HG03280 (cell line): ENCODE data around the gene ODC1.
"Not testable (repeated sequence)": the region's sequence is repeated elsewhere in the genome, so short reads cannot be mapped to it uniquely, and the experiment has no call there.

Source experiments
- ATAC-seq: cut with Tn5 transposase; IDR thresholded peaks from one replicate; pipeline ENCODE4 v1.9.1; 2021; ENCODE audit warnings: mild to moderate bottlenecking, moderate library complexity; ENCODE audit not compliant: unreplicated experiment

ODC1 gene

DNA sequence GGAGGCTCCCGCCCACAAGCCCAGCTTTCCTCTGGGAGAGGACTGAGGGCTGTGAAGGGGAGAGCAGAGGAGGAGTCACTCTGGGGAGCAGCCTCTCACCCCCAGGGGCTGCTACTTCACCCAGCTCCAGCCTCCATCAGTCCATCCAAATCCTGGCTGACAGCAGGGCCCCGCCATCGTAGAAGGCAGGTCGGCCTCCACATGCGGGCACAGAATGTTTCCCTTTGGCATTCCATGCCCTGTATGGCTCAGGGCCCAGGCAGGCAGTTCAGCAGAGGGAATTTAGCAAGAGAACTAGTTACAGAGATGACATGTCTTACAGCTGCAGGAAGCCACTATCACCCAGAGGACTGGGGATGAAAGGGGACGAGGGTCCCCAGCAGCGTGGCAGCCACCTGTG, 6.4 kb upstream of the ODC1 start:
- no peak for ATAC-seq

- no peak for ATAC-seq
Observed at GRCh38 chr2:10453905-10454298, 5.8 kb upstream of the ODC1 start.

DNA sequence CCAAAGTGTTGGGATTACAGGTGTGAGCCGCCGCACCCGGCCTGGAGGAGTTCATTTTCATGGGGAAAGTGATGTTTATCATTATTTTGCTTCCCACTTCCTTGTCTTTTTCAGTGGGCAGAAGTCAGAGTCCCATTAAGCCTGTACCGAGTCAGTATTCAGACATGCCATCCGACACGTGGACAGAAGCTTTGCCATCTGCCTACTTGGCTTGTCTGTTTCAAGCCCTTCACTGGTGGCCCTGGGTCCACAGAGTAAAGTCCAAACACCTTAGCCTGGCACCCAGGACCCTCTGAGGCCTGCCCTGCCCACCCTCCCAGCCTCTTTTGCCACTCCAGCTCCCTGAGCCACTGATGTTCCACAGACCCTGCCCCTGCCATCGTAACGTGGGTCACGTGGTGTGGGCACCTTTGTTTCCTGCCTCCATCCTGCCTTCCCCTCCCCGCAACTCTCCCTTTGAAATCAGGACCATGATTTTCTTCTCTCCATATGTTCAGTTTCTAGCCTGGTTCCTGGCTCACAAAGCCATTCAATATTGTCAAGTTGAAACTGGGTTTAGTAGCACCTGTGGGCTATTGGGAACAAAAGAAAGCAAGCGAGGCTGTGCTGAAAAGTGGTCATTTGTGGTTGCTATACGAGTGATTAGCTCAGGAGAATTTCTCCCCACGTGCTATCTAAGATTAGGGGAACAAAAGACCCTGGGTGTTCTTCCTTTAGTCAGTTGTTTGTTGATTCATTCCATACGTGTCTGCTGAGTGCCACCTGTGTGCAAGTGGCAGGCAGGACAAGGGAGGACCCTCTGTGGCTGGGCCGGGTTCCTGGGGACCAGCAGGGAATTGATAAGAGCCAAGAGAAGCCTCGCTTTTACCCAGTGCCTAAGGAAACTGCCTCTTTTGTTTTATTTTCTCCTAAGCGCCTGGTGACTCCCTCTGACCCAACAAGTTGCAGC, 5.1 kb upstream of the ODC1 start:
- no peak for ATAC-seq

DNA sequence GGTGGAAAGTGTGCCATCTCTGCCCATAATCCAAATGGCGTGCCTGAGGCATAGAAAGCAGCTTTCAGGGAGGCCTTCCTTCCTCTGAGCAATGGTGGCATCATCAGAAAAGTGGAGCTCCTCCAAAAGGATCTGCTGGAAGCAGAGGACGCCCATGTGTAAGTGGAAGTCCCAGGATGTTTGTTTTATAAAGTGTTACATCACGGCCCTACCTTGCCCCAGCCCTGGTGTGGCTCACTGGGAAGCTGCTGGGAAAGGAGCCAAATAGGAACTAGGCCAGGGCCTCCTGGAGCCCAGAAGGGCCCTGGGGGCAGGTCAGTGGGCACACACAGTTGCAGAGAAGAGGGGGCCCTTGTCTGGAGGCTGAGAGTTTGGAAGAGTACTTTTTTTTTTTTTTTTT, 4.2 kb upstream of the ODC1 start:
- ATAC-seq, result no peak

DNA sequence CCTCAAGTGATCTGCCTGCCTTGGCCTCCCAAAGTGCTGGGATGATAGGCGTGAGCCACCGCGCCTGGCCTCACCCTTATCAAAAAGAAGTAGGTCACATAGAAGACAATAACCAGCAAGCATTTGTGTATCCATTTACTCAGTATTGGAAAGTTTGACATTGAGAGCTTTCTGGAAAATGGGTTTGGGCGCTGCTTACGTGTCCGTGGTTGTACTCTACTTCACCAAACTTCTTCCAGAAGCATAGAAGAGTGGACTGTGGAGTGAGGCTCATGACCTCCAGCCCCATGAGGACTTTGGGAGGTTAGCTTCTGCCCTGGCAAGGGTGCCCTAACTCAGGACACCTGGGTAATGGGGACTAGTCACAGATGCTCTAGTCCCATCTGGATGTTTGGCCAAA, 3.7 kb upstream of the ODC1 start:
- ATAC-seq, result no peak

GRCh38 chr2:10449838-10450691, 1.9 kb upstream of the ODC1 start:
- ATAC-seq, result no peak

- no peak for ATAC-seq
Observed at GRCh38 chr2:10449486-10449831, 1.3 kb upstream of the ODC1 start.

- ATAC-seq, result peak; percentile 59
Observed at GRCh38 chr2:10448576-10449485, 704 bp upstream of the ODC1 start.

DNA sequence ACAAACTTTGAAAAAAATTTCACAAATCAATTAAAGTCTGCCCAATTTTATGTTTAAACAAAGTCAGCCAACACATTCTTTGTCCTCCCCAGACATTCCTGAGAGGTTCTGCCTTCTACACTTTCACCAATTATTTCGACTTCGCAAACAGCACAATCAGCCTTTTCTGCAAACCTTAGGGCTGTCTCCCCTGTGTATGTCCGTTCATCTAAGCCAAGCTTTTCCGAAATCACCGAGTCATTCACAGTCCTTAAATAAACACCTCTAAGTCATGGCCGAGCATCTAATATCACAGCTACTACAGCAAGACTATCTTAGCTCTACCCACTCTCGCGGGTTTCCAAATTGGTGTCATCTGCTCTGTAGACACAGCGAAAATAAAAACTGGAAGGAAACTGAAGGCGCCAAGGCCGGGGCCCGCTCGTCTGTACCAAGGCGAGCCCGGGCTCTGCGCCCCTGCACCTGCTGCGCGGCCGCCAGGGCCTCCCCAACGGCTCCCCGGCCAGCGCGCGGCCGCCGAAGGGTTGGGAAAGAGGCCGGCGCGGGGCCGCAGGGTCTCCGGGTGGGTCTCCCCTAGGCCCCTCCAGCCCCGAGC, 730 bp downstream of the ODC1 start:
- ATAC-seq, result peak; percentile 28

GRCh38 chr2:10446631-10447030, 1.5 kb downstream of the ODC1 start:
- no peak for ATAC-seq

- no peak for ATAC-seq
Observed at GRCh38 chr2:10444463-10444862, 3.7 kb downstream of the ODC1 start.

GRCh38 chr2:10442469-10443126, 5.5 kb downstream of the ODC1 start:
- not testable (repeated sequence) for ATAC-seq

DNA sequence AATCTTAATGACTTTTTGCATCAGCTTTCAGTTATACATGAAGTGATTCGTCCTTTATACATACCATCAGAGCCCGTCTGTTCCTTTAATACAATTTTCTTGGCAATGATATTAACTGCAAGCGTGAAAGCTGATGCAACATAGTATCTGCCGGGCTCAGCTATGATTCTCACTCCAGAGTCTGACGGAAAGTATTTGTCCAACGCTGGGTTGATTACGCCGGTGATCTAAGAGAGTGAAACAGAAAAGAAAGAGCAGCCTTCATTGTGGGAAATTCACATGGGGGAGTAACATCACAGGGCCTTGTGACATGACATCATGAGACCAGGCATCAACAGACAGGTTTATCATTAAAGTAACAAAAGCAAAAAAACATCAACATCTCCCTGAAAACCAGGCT, 6.2 kb downstream of the ODC1 start:
- no peak for ATAC-seq

DNA sequence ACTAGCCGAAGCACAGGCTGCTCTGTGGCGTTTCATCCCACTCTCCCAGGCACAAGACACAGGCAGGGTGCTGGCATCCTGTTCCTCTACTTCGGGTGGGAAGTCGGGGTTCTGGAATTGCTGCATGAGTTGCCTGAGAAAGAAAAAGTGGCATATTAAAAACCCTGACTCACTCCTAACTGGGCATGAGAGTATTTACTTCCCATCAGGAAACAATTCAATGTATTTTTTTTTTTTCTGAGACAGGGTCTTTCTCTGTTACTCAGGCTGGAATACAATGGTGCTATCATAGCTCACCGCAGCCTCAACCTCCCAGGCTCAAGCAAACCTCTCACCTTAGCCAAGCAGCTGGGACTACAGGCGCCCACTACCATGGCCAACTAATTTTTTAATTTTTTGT, 7.4 kb downstream of the ODC1 start:
- no peak for ATAC-seq

- no peak for ATAC-seq
Observed at GRCh38 chr2:10439971-10440370, 8.2 kb downstream of the ODC1 start.

GRCh38 chr2:10439185-10439879, 8.8 kb downstream of the ODC1 start:
- ATAC-seq, result no peak

DNA sequence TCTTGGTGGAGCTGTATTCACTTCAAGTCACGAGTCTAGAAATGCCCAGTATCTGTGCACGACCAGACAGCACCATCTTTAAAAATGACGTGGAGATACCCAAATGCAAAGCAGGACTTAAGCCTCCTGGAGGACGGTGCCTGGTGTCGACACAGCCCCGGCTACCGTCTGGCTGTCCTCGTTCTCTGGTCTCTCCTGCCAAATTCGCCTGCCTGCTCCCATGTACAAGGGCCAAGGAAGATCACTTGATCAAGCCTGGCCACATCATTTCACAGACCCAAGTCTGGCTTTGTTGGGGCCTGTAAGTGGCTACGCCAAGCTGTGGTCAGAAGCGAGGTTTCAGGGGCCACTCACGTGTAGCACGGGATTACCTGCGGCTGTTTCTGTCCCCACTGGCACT, 9.4 kb downstream of the ODC1 start:
- no peak for ATAC-seq

- ATAC-seq, result no peak
Observed at GRCh38 chr2:10437806-10438205, 10.3 kb downstream of the ODC1 start.

- no peak for ATAC-seq
Observed at GRCh38 chr2:10436583-10437110, 11.5 kb downstream of the ODC1 start.
